T-helper 17 cell (primary cell): ENCODE measurements around the gene ZBP1. TPM values are rescaled to one million over a fixed set of nuclear protein-coding genes. Genes with fewer than 3 reads are reported as not detected.

Experiments used
- ATAC-seq: fragments of 150-1000 bp; cut with Tn5 transposase; 2 replicates; pipeline ENCODE4 v1.10.0; 2021; ENCODE audit warnings: mild to moderate bottlenecking, moderate library complexity
- DNase-seq, 3 donors: peaks; one replicate each; pipeline versions ENCODE4 v3.0.0 to v3.0.0-alpha.2; 2020 to 2021
- H3K9me3 ChIP-seq: one replicate; pipeline ENCODE4 v1.7.0; 2013; ENCODE audit warnings: low read length, mild to moderate bottlenecking; ENCODE audit not compliant: control insufficient read depth, poor library complexity, severe bottlenecking
- H3K27ac Mint-ChIP-seq: one replicate; pipeline ENCODE4 v1.8.0; 2022; ENCODE audit warnings: mild to moderate bottlenecking, moderate library complexity, mixed read lengths
- H3K27me3 Mint-ChIP-seq: one replicate; pipeline ENCODE4 v1.8.0; 2022; ENCODE audit warnings: mixed read lengths
- H3K36me3 Mint-ChIP-seq: one replicate; pipeline ENCODE4 v1.8.0; 2022; ENCODE audit warnings: low read depth, mixed read lengths
- H3K4me1 Mint-ChIP-seq: one replicate; pipeline ENCODE4 v1.8.0; 2022; ENCODE audit warnings: mild to moderate bottlenecking, mixed read lengths
- H3K4me3 Mint-ChIP-seq: one replicate; pipeline ENCODE4 v1.8.0; 2022; ENCODE audit warnings: mild to moderate bottlenecking, moderate library complexity, mixed read lengths
- total RNA-seq, 4 donors: library from RNA in 2 of 4; stranded (reverse) in 2 of 4; gene quantifications; one replicate each; pipeline ENCODE4 v1.2.3 and lab custom pipeline; 2022 to 2026

The ZBP1 gene
- total RNA-seq, 2 donors from 2014 or later, result 38.6 to 41.0 TPM

DNA sequence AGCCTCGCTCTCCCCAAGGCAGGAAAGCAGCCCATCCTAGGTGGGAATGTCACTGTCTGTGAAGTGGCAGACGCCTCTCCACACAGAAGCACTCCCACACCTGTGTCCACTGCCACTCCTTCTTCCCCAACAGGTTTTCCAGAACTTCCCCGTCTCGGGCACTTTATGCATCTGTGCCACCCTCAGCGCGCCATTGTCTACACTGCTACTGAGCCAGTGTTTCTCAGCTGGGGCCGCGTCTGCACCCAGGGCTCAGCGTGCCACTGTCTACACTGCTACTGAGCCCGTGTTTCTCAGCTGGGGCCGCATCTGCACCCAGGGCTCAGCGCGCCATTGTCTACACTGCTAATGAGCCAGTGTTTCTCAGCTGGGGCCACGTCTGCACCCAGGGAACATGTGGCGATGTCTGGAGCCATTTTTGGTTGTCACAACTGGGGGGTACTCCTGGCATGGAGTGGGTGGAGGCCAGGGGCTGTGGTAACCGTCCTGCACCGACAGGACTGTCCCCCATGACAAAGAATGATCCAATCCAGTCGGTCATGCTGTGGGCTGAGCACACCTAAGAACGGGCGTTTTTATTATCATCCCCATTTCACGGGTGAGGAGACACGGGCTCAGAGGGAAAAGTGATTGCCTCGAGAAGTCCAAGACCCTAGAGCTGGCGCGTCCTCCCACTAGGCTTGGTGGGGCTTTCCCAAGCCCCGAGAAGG, 41.7 kb upstream of the ZBP1 start:
- H3K4me1 Mint-ChIP-seq, result peaks cover 9% of the 10 kb centered on the region
- no peak overlapping the region for H3K4me3 Mint-ChIP-seq
- peaks cover 2% of the 10 kb centered on the region for H3K36me3 Mint-ChIP-seq
- DNase-seq, result peak in 2 of 3 donors; percentile 2 to 3
- no peak overlapping the region for H3K27ac Mint-ChIP-seq
- no peaks in the 10 kb centered on the region for H3K9me3 ChIP-seq
- no peaks in the 10 kb centered on the region for H3K27me3 Mint-ChIP-seq
- no peak for ATAC-seq

DNA sequence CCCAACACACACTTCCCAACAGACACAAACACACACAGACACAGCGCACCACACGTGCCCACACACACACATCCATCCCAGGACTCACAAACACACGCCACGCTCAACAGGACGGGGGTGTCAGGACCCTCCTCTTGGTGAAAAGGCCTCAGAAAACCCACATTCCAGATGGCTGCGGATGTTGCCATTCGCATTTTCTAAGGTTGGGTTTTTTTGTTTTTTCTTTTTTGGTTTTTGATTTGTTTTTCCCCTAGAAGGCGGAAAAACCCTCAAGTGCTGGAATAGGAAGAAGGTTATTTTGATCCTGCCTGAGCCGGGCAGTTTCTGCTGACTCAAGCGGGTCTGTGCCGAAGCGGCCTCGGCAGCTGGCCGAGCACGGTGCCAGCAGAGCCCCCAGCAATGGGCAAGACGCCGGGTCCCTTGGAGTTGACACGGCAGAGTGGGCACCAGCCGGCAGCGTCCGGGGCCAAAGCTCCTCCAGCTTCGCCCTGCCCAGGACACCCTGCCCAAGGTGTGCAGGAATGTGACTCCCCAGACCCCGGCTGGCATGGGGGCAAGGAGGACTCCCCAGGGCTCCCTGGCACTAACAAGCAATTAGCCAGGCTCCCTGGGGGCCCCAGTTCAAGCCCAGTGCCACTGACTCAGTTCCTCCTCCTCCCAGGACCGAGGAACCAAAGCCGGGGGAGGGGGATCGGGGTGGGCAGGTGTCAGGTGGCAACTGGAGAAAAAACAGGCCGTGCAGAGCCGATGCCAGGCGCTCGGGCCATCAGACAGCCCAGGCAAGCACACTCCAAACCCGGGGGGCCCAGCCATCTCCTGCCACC, 40.9 kb upstream of the ZBP1 start:
- ATAC-seq (no peak), DNase-seq (peak in 2 of 3 donors; percentile 2 to 7)
- Mint-ChIP-seq H3K36me3 (peaks cover 2% of the 10 kb centered on the region), H3K27ac (no peak overlapping the region), H3K27me3 (no peaks in the 10 kb centered on the region), H3K4me3 (no peak overlapping the region), H3K4me1 (peaks cover 9% of the 10 kb centered on the region)
- H3K9me3 ChIP-seq, result no peaks in the 10 kb centered on the region

DNA sequence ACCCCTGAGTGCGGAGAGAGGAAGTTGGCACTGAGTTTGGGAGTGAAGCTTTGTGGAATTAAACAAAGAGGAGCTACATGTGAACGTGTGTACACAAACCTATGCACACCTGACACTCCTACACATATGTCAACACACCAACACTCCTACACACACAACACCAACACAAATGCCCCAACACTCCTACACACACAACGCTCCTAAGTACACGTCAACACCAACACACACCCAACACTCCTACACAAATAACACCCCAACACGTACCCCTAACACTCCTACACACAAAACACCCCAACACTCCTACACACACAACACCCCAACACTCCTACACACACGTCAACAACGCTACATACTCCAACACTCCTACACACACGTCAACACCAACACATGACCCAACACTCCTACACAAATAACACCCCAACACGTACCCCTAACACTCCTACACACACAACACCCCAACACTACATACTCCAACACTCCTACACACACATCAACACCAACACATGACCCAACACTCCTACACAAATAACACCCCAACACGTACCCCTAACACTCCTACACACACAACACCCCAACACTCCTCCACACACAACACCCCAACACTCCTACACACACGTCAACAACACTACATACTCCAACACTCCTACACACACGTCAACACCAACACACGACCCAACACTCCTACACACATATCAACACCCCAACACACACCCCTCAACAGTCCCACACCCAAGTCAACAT, 40.1 kb upstream of the ZBP1 start:
- H3K27me3 Mint-ChIP-seq, result no peaks in the 10 kb centered on the region
- ATAC-seq (no peak), DNase-seq (no peak)
- H3K27ac Mint-ChIP-seq, result no peak overlapping the region
- H3K36me3 Mint-ChIP-seq, result peaks cover 2% of the 10 kb centered on the region
- H3K4me1 Mint-ChIP-seq, result peaks cover 12% of the 10 kb centered on the region
- no peak overlapping the region for H3K4me3 Mint-ChIP-seq
- no peaks in the 10 kb centered on the region for H3K9me3 ChIP-seq

GRCh38 chr20:57659517-57660180, 39.4 kb upstream of the ZBP1 start:
- H3K9me3 ChIP-seq, result no peaks in the 10 kb centered on the region
- no peak overlapping the region for H3K4me3 Mint-ChIP-seq
- peak; percentile 1 to 4 (median 1) for DNase-seq
- H3K36me3 Mint-ChIP-seq, result peaks cover 2% of the 10 kb centered on the region
- H3K27me3 Mint-ChIP-seq, result no peaks in the 10 kb centered on the region
- H3K4me1 Mint-ChIP-seq, result peaks cover 12% of the 10 kb centered on the region
- ATAC-seq, result no peak
- H3K27ac Mint-ChIP-seq, result no peak overlapping the region

DNA sequence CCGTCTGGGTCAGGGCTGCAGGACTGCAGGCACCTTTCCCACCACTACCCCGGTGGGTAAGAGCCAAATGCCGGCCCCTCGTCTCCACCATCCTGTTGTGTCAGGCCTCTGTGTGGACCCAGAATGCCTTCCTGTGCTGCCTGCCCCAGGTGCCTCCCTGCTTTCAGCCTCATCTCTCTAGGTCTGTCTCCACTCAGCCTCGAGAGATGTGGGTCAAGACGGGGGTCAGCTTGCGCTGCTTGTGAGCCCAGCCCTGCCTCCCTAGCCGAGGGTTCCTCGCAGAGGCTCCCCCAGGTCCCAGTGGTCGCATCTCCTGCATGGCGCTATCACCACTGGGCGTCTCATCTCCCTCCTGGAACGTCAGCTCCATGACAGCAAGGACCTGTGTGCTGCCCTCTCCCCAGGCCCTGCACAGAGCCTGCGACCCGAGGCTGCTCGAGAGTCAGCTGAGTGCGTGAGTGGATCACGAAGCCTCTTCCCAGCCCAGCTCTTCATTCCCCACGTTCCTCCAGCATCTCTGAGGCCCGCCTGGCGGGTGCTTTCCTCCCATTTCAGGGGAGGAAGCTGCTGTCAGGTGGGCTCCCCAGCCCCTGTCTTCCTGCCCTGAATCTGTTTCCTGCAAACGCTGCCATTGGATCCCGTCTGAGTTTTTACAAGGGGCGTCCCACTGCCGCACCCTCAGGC, 38.7 kb upstream of the ZBP1 start:
- H3K27me3 Mint-ChIP-seq, result no peaks in the 10 kb centered on the region
- H3K36me3 Mint-ChIP-seq, result peaks cover 2% of the 10 kb centered on the region
- ATAC-seq, result no peak
- no peak overlapping the region for H3K4me3 Mint-ChIP-seq
- H3K9me3 ChIP-seq, result no peaks in the 10 kb centered on the region
- DNase-seq, result peak in 1 of 3 donors; percentile 7
- H3K27ac Mint-ChIP-seq, result no peak overlapping the region
- peaks cover 17% of the 10 kb centered on the region for H3K4me1 Mint-ChIP-seq

DNA sequence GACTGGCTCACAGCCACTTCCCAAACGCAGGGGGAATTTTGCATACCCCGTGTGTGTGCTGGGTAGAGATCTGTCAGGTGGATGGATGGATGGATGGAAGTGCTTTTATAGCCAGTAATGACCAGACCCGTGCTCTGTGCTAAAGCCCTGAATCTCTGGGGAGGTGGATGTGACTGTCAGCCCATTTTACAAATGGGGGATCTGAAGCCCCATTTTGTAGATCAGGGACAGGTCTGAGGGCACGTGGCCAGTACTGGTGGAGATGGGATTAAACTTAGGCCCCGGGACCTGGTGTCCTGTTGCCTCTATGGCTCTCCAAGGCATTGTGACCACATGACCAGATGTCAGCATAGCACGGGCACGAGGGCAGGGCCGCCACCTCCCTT, 38.2 kb upstream of the ZBP1 start:
- ATAC-seq (no peak), DNase-seq (no peak)
- peaks cover 17% of the 10 kb centered on the region for H3K4me1 Mint-ChIP-seq
- H3K9me3 ChIP-seq, result no peaks in the 10 kb centered on the region
- H3K27ac Mint-ChIP-seq, result no peak overlapping the region
- peaks cover 2% of the 10 kb centered on the region for H3K36me3 Mint-ChIP-seq
- no peaks in the 10 kb centered on the region for H3K27me3 Mint-ChIP-seq
- H3K4me3 Mint-ChIP-seq, result no peak overlapping the region

DNA sequence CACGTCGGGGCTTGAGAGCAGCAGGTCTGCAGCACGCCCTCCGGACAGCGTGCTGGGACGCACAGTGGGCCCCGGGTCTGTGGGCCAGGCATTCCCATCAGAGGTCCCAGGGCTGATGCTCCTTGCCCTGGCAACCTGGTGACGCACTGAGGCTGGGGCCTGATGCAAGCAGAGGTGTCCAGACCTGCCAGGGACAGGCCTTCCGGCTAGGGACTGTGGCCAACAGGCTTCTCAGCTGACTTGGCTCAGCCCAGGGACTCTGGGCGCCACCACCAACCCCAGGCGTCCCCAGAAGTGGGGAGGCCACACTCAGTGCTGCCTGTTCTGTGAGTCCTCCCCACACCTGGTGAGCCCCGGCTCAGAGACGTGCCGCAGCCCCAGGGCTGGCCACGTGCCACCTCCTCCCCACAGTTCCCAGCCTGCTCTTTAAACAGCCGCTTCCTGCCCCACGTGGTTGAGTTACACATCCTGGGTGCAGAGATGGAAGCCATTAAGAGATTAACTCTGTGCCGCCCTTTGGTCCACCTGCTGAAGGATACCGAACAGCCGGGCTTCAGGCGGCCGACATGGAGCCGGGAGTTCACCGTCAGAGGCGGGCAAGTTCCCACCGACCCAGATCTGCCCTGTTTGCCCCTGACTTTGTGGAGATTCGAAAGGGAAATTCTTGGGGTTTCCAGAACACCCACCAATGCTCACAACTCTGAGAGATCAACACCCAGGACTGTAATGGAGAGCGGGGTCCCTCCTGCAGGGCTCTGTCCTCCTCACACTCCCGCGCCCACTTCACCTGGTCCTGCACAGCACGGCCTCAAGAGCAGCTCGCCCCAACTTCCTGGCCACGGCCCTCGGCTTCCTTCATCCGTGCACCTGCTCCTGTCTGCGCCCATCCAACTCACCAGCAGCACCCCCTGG, 37.6 kb upstream of the ZBP1 start:
- ATAC-seq, result peak; percentile 73

DNA sequence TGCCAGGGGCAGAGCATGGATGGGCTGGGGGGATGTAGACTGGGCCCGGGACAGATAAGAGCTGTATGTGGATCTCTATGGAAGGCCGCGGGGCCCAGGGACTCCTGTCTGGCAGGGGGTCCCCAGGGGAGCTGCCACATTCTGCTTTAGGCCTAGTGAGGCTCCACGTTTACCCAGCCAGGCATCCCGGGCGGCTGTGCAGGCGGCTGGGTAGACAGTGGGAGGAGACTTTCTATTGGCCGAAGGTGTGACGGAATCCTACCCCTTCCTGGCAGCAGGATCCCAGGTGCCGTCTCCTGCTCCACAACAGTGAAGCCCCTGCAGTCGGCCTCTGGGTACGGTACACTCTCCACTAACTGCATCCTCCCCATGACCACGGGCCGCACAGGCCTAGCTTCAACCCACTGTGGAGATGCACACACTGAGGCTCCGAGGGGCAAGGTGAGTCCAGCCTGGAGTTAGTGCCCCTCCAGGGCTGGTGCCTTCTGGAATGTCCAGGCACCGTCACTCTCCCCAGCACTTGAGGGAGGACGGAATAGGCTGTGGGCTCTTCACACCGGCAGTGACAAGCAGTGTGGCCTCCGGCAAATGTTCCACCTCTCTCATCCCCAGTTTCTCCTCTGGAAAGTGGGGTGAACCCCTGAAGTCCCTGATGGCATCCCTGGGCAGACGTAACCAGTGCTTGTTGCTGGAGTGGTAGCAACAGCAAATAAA, 36.8 kb upstream of the ZBP1 start:
- Mint-ChIP-seq H3K27ac (peak overlapping the region; percentile 54), H3K4me3 (no peak overlapping the region), H3K4me1 (peaks cover 14% of the 10 kb centered on the region), H3K27me3 (no peaks in the 10 kb centered on the region), H3K36me3 (peaks cover 2% of the 10 kb centered on the region)
- H3K9me3 ChIP-seq, result no peaks in the 10 kb centered on the region
- ATAC-seq (no peak), DNase-seq (peak in 1 of 3 donors; percentile 1)

More for the DNA sequence above, 37.6 kb upstream of the ZBP1 start:
- Mint-ChIP-seq H3K4me3 (no peak overlapping the region), H3K27ac (peak overlapping the region; percentile 54), H3K4me1 (peaks cover 14% of the 10 kb centered on the region), H3K27me3 (no peaks in the 10 kb centered on the region), H3K36me3 (peaks cover 2% of the 10 kb centered on the region)
- peak in 1 of 3 donors; percentile 9 for DNase-seq
- H3K9me3 ChIP-seq, result no peaks in the 10 kb centered on the region

DNA sequence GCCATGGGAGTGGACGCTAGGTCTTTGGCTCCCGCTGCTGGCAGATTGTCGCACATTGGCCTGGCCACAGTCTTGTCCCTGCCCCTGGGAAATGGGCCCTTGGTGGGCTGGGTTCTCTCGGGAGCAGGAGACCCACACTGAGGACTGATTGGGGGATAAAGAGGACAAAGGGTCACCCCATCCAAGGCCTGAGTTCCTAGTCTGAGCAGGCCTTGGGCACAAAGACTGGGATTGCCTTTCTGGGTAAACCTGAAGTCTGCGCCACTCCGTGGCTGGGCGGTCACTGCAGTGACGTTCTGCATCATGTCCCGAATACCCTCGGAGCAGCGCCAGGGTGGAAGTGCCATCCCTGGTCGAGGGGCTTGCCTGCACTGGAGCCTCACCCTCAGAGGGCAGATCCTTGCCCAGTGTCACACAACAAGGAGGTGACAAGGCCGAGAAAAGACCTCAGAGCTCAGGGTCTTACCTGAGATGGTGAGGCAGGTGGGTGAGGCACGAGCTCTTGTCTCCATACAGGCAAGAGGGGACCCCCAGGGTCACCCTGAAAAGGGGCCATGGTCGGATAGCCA, 36.1 kb upstream of the ZBP1 start:
- Mint-ChIP-seq H3K36me3 (no peaks in the 10 kb centered on the region), H3K4me1 (peaks cover 11% of the 10 kb centered on the region), H3K27me3 (no peaks in the 10 kb centered on the region), H3K27ac (no peak overlapping the region), H3K4me3 (no peak overlapping the region)
- no peaks in the 10 kb centered on the region for H3K9me3 ChIP-seq
- ATAC-seq (no peak), DNase-seq (peak in 1 of 3 donors; percentile 6)

DNA sequence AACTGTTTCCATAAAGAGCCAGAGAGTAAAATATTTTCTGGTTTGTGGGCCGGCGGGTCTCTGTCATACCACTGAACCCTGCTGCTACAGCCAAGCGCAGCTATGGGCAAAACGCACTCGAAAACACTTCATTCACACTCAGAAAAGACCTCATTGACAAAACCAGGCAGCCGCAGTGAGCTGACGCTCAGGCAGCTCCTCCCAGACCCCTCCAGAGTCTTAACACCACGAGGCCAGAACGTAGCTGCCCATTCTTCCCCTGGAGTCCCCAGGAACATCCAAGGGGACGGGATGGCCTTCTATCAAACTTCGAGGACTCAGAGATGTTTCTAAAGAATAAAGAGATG, 35.6 kb upstream of the ZBP1 start:
- no peak overlapping the region for H3K27ac Mint-ChIP-seq
- no peaks in the 10 kb centered on the region for H3K27me3 Mint-ChIP-seq
- no peaks in the 10 kb centered on the region for H3K36me3 Mint-ChIP-seq
- no peak overlapping the region for H3K4me3 Mint-ChIP-seq
- DNase-seq (no peak), ATAC-seq (no peak)
- H3K9me3 ChIP-seq, result no peaks in the 10 kb centered on the region
- peaks cover 11% of the 10 kb centered on the region for H3K4me1 Mint-ChIP-seq
